Transverse colon (tissue), 3 donors: ENCODE data around the gene TFEB.

ENCODE experiments used
- EP300 ChIP-seq: sonication (generic); formaldehyde crosslinking; IDR thresholded peaks from one replicate; pipeline ENCODE4 v1.6.1; 2017; ENCODE audit warnings: antibody characterized with exemption, low read depth
- POLR2AphosphoS5 ChIP-seq, 3 donors: sonication (generic); formaldehyde crosslinking; IDR thresholded peaks; one replicate each; pipeline ENCODE4 v1.6.1; 2016; ENCODE audit warnings: antibody characterized with exemption in 3 of 3

DNA sequence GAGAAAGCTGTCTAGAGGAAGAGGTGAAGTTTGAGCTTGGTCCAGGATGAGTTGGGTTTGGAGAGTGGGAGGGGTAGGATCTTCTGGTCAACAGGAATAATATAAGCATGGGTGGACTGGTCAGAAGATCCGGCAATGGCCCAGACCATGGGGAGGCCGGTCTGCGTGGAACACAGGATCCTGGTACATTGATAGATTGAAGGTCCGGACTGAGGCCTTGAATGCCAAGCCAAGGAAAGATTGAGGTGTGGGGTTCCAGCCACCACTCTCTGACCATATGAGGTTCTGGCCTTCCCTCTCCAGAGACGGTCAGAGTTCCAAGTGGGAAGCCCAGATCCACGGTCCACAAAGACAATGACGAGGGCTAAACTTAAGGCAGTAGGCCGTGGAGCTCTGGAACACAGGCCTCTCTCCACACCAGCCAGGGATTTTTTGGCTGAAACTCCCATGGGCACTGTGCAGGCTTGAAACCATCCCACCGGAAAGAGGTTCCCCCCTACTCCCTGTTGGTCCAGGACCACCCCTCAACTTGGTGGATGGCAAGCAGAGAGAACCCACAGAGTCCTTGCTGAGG is 94.0 kb downstream of the TFEB start:
- no peak for TF ChIP-seq EP300
- no peak for TF ChIP-seq POLR2AphosphoS5 (IDR thresholded peaks at IDR 0.05)
